Transverse colon (tissue), 4 donors: ENCODE measurements around the gene HAPSTR1. TPM values are rescaled to one million over a fixed set of nuclear protein-coding genes. Genes with fewer than 3 reads are reported as not detected.

Experiments
- DNase-seq: peaks from one replicate; pipeline ENCODE4 v3.0.0-alpha.2; 2019
- H3K27ac ChIP-seq, 4 donors: fragments of 200-600 bp; sonication (generic); 2 replicates each; pipeline ENCODE4 v1.5.1; 2016 to 2018; ENCODE audit warnings: inconsistent platforms in 4 of 4
- H3K27me3 ChIP-seq: fragments of 200-600 bp; sonication (generic); 2 replicates; pipeline ENCODE4 v1.5.1; 2017; ENCODE audit warnings: inconsistent platforms
- H3K36me3 ChIP-seq, 4 donors: fragments of 200-600 bp; sonication (generic); 2 replicates each; pipeline ENCODE4 v1.5.1; 2017 to 2019; ENCODE audit warnings: inconsistent platforms in 4 of 4
- H3K4me1 ChIP-seq, 4 donors: fragments of 200-600 bp; sonication (generic); 2 replicates each; pipeline ENCODE4 v1.5.1; 2017 to 2020; ENCODE audit warnings: inconsistent platforms in 4 of 4
- H3K4me3 ChIP-seq, 4 donors: fragments of 200-600 bp; sonication (generic); 1 replicate in 1 of 4; 2 replicates in 3 of 4; pipeline versions ENCODE4 v1.5.1 to v1.6.1; 2017 to 2019; ENCODE audit warnings: inconsistent platforms in 4 of 4
- H3K9me3 ChIP-seq, 2 donors: fragments of 200-600 bp; sonication (generic); 2 replicates each; pipeline ENCODE4 v1.5.1; 2017 to 2019; ENCODE audit warnings: inconsistent platforms in 2 of 2
- EP300 ChIP-seq: sonication (generic); formaldehyde crosslinking; IDR thresholded peaks from one replicate; pipeline ENCODE4 v1.6.1; 2017; ENCODE audit warnings: antibody characterized with exemption, low read depth
- POLR2A ChIP-seq: fragments of 450-650 bp; IDR thresholded peaks from one replicate; pipeline ENCODE4 v1.6.1; 2016; ENCODE audit warnings: antibody characterized with exemption, mild to moderate bottlenecking, moderate library complexity
- POLR2AphosphoS5 ChIP-seq, 3 donors: sonication (generic); formaldehyde crosslinking; IDR thresholded peaks; one replicate each; pipeline ENCODE4 v1.6.1; 2016; ENCODE audit warnings: antibody characterized with exemption in 3 of 3
- WGBS, 2 donors: methylation state at CpG; one replicate each; pipeline ENCODE4 v1.1.5; 2018; ENCODE audit warnings: low coverage in 1 of 2; 5-methylcytosine and 5-hydroxymethylcytosine counted together
- in situ Hi-C, 4 donors: fragments of 200-750 bp; cut with MboI; loops; one replicate each; pipeline versions ENCODE4 v1.15.0 to v1.15.1; 2017; ENCODE audit warnings: low sequenced_read_pairs in 3 of 4, low pct_ligation_motif_present in 1 of 4, low pct_unique_long_range_greater_than_20kb in 1 of 4
- intact Hi-C: fragments of 100-400 bp; cut with DNase I; formaldehyde crosslinking; loops from one replicate; pipeline ENCODE4 v1.15.1; 2023; ENCODE audit warnings: low total_unique reads
- total RNA-seq, 4 donors: library from RNA; depleted of rRNA; stranded (reverse); fragments of >200 nt; gene quantifications; one replicate each; pipeline ENCODE4 v1.1.0, GENCODE V29; 2016
- TF ChIP-seq, protein P1 (sequence below), 5 experiments: fragments of 200-600 bp in 3 of 5; fragments of 450-650 bp in 2 of 5; sonication (generic) in 3 of 5; IDR thresholded peaks; 1 replicate in 2 of 5; 2 replicates in 3 of 5; pipeline ENCODE4 v1.5.1; 2016 to 2017; ENCODE audit warnings: antibody characterized with exemption in 5 of 5, inconsistent platforms in 3 of 5, mild to moderate bottlenecking in 2 of 5, moderate library complexity in 1 of 5

HAPSTR1 gene
- total RNA-seq, 4 donors from 2014 or later = 41.4 to 68.5 (median 58.4) TPM

GRCh38 chr16:9135797-9136196 is 44.4 kb downstream of the HAPSTR1 start:
- no peak for DNase-seq
- intact Hi-C loops (no loop called here), in situ Hi-C loops (loop anchor here in 3 of 4 donors (25.0 kb wide), 4 partner anchors 248 to 1602 kb away; partner anchors contain the start of genes ABAT (in 1 of the 3), LITAFD (in 1 of the 3) and NUBP1 (in 1 of the 3))
- TF ChIP-seq POLR2A (no peak), EP300 (no peak), POLR2AphosphoS5 (IDR thresholded peaks at IDR 0.05) (no peak)
- TF ChIP-seq, protein P1, sequence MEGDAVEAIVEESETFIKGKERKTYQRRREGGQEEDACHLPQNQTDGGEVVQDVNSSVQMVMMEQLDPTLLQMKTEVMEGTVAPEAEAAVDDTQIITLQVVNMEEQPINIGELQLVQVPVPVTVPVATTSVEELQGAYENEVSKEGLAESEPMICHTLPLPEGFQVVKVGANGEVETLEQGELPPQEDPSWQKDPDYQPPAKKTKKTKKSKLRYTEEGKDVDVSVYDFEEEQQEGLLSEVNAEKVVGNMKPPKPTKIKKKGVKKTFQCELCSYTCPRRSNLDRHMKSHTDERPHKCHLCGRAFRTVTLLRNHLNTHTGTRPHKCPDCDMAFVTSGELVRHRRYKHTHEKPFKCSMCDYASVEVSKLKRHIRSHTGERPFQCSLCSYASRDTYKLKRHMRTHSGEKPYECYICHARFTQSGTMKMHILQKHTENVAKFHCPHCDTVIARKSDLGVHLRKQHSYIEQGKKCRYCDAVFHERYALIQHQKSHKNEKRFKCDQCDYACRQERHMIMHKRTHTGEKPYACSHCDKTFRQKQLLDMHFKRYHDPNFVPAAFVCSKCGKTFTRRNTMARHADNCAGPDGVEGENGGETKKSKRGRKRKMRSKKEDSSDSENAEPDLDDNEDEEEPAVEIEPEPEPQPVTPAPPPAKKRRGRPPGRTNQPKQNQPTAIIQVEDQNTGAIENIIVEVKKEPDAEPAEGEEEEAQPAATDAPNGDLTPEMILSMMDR (IDR thresholded peaks at IDR 0.05) = no peak
- Histone ChIP-seq H3K27me3 (no peaks in the 10 kb centered on the region), H3K36me3 (no peaks in the 10 kb centered on the region), H3K9me3 (no peaks in the 10 kb centered on the region), H3K4me3 (no peak overlapping the region), H3K4me1 (peaks cover 0 to 9% (median 6%) of the 10 kb centered on the region in 4 donors), H3K27ac (no peak overlapping the region)
- 33 to 61% methylated on average over 3 to 8 of the region's 8 CpGs for WGBS, 2 donors

DNA sequence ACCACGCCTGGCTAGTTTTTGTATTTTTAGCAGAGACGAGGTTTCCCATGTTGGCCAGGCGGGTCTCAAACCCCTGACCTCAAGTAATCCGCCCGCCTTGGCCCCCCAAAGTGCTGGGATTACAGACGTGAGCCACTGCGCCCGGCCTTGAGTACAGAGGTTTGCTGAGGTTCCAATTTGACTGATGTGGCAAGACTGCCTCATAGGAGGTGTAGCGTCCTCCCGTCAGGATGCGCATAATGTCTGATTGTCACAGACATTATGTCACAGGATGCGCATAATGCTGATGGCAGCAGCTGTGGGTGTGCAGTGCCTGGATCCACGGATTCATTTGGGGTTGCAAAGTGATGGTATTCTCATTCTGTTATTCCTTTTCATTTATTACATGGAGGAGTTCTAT is 45.2 kb downstream of the HAPSTR1 start:
- in situ Hi-C loops = loop anchor here in 3 of 4 donors (25.0 kb wide), 4 partner anchors 249 to 1601 kb away; partner anchors contain the start of genes ABAT (in 1 of the 3), LITAFD (in 1 of the 3) and NUBP1 (in 1 of the 3)
- peak; percentile 2 for DNase-seq

DNA sequence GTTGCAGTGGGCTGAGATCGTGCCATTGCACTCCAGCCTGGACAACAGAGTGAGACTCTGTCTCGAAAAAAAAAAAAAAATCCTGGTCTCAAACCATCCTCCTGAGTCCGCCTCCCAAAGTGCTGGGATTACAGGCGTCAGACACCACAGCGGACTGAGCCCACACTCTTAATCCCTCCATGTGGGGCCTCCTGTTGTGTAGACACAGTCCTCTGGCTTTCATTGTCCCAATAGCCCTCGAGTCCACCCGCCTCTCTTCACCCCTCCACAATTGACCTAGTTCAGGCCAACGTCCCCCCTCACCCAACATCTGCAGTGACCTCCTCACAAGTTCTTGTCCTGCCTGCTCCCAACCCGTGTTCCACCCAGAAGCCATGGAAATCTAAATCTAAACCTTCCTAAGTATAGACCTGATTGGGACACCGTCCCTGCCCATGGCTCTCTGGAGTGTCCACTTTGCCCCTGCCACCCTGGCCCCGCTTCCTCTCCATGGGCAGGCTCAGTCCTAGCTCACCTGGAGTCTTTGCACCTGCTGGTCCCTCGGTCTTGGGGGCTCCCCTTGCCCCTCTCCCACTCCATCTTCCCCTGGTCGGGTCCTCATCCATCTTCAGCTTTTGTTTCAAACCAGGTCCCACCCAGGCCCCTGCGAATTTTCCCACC is 46.7 kb downstream of the HAPSTR1 start:
- WGBS, 2 donors = 71 to 73% methylated on average over 11 to 14 of the region's 14 CpGs
- in situ Hi-C loops = loop anchor here in 3 of 4 donors (25.0 kb wide), 4 partner anchors 251 to 1599 kb away; partner anchors contain the start of genes ABAT (in 1 of the 3), LITAFD (in 1 of the 3) and NUBP1 (in 1 of the 3)

More for the DNA sequence above, 45.2 kb downstream of the HAPSTR1 start:
- Histone ChIP-seq H3K27me3 (no peaks in the 10 kb centered on the region), H3K4me3 (no peak overlapping the region), H3K27ac (no peak overlapping the region), H3K4me1 (peaks cover 0 to 9% (median 6%) of the 10 kb centered on the region in 4 donors), H3K36me3 (no peaks in the 10 kb centered on the region), H3K9me3 (no peaks in the 10 kb centered on the region)
- 88% methylated on average over 13 of the region's 13 CpGs; no CpG with 5 or more reads in 1 of the 2 donors for WGBS, 2 donors
- TF ChIP-seq POLR2A (no peak), EP300 (no peak), POLR2AphosphoS5 (IDR thresholded peaks at IDR 0.05) (no peak)
- TF ChIP-seq, protein P1 (IDR thresholded peaks at IDR 0.05) = no peak
- intact Hi-C loops = no loop called here

More for the DNA sequence above, 46.7 kb downstream of the HAPSTR1 start:
- intact Hi-C loops = no loop called here
- H3K9me3 ChIP-seq = no peaks in the 10 kb centered on the region
- no peak overlapping the region for H3K4me3 ChIP-seq
- DNase-seq = no peak
- H3K27me3 ChIP-seq = no peaks in the 10 kb centered on the region
- no peak overlapping the region for H3K27ac ChIP-seq
- H3K4me1 ChIP-seq = peaks cover 0 to 9% (median 6%) of the 10 kb centered on the region in 4 donors
- no peak for TF ChIP-seq POLR2AphosphoS5 (IDR thresholded peaks at IDR 0.05)
- TF ChIP-seq POLR2A = no peak
- TF ChIP-seq, protein P1 (IDR thresholded peaks at IDR 0.05) = no peak
- TF ChIP-seq EP300 = no peak
- no peaks in the 10 kb centered on the region for H3K36me3 ChIP-seq
